DMS 273 (cell line): Measurements from ENCODE around the gene BSX.

Experiments
- DNase-seq: peaks from one replicate; lab custom pipeline; 2025; ENCODE audit not compliant: unreplicated experiment; lab: John Stamatoyannopoulos, UW

Gene BSX

GRCh38 chr11:122963961-122964360, 17.7 kb downstream of the BSX start:
- no peak for DNase-seq

- DNase-seq: no peak
Observed at GRCh38 chr11:122954455-122954854, 27.2 kb downstream of the BSX start.

DNA sequence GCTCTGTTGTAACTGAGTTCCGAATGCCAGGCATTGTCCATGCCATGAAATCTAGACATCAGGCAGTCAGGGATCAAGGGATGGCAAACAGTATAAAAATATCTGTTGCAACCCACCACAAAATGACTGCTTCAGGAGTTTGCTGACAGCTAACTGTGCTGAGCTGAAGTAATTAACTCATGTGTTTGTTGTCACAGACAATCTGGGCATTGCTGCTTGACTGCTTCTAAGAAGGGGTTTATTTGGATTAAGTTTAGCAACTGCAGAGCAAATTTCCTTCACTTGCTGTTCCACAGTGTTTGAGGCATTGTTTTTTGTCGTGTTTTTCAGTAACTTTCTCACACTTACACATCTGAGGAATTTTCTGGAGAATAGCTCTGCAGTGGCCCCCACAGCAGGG, 30.4 kb downstream of the BSX start:
- no peak for DNase-seq

- DNase-seq: no peak
Observed at GRCh38 chr11:122938557-122938956, 43.1 kb downstream of the BSX start.

DNA sequence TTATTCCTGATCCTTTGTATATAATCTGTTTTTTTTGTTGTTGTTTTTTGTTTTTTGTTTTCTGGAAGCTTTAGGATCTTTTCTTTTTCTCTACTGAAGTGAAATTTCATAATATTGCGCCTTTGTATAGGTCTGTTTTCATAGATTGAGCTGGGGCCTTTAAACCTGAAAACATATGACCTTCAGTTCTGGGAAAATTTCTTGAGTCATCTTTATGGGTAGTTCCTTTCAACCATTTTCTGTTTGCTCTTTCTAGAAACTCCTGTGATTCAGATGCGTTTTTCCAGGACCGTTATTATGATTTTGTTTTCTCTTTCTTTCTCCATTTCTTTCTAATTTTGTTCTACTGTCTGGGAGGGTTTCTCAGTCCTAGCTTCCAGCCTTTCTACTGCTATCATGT, 43.7 kb downstream of the BSX start:
- DNase-seq: no peak

DNA sequence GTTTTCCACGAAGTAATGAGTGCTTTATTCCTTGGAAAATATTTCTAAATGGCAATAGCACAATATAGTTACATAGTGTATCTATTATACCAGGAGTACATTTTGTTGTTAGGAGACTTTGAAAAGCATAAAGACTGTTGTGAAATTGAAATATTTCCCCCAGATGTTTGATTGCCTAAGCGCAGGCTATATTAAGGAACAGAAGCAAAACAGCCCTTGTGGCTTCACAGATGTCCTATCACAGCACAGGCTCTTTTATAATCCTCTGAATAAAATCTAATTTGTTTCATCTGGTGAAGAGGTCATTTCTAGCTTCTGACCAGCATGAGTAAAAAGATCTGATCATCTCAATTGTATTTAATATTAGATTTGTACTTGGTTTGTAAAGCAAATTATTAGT, 48.2 kb downstream of the BSX start:
- DNase-seq: no peak

GRCh38 chr11:122931510-122931909, 50.1 kb downstream of the BSX start:
- DNase-seq: no peak
